ENCODE measurements around the gene CCDC181.
A peak's percentile ranks its signal among the peaks of the same experiment; 100 is the strongest.
"Not testable (repeated sequence)": the region's sequence is repeated elsewhere in the genome, so short reads cannot be mapped to it uniquely, and the experiment has no call there.

The CCDC181 gene

DNA sequence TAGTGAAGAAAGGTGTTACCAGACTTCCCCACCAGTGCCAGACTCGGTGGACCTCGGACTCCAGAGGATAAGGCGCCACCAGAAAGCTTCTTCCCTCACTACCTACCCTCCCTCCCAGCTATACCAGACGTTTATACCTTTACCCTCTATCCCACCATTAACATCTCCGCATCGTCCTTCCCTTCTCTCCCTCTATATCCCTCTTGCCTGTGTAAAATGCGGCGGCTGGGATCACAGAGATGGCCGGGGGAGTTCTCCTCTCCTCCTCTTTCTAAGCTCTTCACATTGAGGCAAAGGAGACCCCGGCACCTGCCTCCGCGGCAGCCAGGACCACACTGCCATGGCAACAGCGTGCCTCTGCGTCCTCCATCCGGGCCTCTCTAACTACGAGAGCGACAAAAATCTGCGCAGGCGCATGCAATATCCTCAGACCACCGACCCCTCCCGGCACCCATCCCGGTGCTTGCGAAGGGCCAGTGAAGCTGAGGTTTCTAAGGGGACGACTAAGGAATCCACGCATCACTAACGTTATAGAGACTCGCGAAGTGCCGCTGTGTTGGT lies at the start of gene CCDC181:
TSS of gene CCDC181 (minus strand) at position 394 of the 561 bp plus-strand sequence. CDS start 2,547 bp downstream, outside the sequence.
- peak; percentile 83 for DNase-seq

DNA sequence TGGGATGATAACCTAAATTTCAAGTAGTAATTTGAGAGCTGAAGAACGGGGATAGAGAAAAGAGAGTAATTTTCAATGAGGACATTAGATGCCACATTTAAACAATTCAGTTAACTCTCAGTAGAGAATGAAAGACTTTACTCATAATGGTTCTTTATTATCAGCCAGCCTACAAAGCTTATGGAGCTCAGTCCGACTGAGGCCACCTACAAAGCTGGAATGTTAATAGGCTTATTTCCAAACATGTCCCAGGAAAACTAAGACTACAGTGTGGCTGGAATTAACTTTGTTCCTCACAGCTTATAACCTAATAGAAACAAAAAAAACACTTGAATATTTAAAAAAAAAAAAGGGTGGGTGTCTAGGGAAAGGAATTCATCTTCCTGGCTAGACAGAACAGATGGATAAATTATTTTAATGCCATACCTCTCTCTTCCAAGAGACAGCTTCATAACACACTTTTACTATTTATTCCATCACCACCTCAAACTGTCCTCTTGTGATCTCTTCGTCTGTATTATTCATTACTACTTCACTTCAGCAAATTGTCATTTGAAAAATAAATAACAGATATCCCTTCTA lies 48.6 kb upstream of the CCDC181 start:
- no peak for DNase-seq

DNA sequence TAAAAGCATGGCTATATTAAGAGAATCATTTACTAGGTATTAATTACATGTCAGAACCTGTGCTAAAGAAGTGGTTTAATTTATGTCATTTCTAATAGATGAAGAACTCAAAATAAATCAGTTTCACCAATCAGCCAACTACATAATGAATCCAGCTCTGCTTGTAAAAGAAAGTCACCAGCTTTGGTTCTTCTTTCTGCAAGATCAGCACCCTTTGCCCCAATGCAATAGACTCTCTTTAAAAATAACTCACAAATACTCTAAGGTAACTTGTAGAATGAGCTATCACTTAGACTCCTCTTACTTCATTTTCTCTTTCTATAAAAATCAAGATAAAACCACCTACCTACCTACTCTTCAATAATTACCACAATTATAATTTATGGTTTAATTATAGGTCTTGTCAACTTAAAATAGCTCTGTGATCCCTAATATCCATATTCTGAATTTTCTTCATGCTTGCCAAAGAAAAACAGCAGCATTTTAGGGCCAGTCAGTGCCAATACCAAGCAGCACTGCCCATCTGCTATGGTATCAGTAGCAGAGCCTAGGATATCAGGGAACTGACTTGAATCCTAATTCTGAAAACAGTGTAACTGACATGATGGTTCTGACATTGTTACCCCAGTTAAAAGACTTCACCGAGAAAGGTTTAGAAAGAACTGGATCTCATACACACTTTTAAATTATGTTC lies 47.2 kb upstream of the CCDC181 start:
- DNase-seq: no peak

DNA sequence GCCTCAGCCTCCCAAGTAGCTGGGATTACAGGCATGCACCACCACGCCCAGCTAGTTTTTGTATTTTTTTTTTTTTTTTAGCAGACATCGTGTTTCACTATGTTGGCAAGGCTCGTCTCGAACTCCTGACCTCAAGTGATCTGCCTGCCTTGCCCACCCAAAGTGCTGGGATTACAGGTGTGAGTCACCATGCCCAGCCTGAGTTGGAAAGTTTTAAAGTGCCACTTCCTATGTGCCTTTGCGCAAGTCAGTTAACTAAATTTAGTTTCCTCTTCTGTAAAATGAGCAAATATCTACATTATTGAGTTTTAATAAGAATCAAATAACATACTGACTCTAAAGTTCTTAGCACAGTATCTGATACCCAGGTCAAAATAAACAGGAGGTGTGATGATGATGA lies 46.1 kb upstream of the CCDC181 start:
- DNase-seq: no peak

DNA sequence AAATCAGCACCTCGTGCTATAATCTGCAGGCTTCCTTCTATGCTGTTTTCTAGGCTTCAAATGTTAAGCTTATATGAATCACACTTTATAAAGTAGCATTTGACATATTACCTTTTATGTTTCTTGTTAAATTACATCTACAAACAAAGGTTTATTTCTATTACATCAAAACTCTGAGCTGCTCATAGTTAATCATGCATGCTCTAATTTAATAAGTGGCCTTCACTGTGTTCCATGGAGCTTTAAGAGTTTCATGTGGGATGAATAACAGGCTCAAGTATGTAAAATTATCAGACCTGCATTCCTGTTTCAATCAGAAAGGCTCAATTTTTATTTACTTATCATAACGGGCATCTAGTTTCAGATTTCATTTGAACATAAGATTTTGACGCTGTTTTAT lies 45.5 kb upstream of the CCDC181 start:
- no peak for DNase-seq

DNA sequence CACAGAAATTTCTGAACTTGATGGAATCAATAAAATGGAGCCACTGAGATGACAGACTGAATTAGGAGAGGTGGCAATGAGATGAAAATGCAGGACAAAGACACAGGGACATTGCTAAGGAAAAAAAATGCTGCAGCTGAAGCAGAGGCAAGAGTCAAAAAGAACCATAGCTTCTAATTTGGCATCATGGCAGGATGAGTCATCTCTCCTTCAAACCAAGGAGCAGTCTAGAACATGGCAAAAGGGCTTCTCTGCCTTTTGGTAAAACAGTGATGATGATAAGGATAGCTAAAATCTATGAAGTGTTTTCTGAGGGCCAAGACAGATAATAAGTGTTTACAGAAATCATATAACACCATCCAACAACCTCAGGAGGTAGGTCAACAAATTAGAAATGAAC lies 41.7 kb upstream of the CCDC181 start:
- no peak for DNase-seq

DNA sequence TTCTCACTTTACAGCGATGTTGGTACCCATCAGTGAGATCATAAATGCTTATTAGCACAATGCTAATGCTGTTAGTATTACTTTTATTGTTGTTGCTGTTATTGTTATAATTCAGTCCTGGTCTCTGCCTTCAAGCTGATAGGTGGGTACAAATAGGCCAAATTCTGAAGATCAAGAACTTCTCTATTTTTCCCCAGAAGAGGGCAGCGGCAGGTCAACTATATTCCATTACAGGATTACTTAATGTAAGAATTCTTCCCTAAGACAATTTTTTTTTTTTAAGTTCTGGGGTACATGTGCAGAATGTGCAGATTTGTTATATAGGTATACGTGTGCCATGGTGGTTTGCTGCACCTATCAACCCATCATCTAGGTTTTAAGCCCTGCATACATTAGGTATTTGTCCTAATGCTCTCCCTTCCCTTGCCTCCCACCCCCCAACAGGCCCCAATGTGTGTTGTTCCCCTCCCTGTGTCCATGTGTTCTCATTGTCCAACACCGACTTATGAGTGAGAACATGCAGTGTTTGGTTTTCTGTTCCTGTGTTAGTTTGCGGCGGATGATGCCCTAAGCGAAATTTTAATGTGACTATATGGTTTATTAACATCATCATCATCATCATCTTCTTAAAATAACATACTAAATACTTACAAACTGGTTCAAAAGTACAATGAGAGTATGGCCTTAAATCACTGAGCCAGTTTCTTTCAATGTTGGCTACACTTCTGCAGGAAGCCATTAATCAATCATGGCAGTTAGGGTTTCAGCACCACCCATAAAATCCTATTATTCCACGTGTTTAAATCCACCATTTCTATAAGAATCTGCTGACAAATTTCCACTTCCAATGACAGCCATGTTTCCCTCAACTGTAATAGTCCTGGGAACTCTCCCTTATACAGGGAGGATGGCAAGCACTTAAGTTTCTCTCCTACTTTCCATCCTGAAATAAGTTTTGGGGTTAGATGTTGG lies 39.3 kb upstream of the CCDC181 start:
- no peak for DNase-seq

DNA sequence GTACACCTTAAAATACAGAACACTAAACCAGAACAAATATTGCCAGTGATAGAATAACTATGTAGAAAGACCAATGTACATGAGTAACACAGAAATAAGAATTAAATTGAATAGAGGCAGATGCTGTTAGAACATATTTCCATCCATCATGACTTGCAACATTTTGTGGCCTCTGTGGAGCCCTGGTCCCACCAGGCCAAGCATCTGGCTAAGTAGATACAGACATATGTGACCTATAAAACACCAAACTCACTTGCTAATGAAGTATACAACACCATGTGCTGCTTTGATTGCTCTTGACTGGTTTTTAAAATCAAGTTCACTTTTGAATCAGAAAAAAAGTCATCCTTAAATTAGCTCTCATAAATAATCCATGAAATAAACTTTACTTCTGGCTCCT lies 38.0 kb upstream of the CCDC181 start:
- DNase-seq: no peak

DNA sequence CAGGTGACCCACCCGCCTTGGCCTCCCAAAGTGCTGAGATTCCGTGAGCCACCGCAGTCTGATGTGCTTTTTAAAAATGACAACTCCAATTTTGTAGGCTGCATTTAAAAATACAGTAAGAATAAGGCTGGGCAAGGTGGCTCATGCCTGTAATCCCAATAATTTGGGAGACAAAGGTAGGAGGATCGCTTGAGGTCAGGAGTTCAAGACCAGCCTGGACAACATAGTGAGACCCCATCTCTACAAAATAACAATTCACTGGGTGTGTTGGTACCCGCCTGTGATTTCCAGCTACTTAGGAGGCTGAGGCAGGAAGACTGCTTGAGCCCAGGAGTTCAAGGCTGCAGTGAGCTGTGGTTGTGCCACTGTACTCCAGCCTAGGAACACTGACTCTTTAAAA lies 35.1 kb upstream of the CCDC181 start:
- no peak for DNase-seq

DNA sequence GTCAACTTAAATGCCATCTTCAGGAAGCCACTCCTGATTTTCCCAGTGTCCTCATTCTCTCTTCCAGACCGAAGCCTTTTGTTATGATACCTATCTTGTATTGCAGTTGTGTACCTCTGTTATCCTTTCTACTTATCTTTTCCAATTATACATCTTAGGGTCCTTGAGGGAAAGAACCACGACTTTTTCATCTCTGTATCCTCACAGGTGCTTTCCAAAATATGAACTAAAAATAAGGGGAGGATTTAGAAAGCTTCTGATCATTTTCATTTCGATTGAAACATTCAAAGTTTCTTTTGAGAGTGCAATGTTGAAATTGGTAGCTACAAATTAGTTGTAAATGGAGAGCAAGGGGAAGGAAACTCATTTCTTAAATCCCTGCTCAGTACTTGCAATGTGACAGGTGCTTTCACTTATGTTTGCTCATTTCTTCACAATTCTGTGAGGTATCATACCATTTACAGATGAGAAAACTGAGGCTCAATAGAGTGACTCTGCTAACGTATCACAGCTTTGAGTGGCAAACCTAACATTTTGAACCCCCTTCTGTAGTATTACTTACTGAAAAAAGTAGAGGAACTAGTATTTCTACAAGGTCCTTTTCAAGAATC lies 34.2 kb upstream of the CCDC181 start:
- no peak for DNase-seq

DNA sequence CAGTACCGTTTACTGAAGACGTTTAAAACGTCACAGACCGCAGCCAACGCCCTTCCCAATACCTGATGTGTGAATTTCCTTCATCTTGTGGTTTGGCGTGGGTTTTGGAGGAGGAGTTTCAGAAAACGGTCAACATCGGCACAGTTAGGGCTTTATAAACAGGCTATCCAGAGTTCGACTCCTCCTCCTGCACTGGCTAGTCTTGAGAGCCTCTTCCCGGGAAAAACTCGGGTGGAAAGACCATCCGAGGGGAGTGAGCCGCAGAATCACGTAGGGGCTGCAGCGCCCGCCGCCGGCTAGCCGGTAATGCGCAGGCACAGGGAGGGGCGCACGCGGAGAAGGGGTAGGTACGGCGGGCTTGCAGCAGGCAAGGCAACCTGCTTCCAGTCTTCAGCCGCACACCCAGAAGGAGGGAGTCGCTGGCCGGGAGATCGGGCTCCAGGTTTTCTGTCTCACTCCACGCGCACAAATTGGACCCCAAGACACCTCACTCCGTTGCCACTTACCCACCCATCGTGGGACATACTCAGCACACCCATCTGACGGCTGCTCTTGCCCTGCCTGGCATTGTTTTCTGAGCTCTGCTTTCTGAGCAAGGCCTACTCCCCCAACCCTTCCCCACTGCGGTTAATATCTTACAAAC lies 33.0 kb upstream of the CCDC181 start:
- DNase-seq: no peak

DNA sequence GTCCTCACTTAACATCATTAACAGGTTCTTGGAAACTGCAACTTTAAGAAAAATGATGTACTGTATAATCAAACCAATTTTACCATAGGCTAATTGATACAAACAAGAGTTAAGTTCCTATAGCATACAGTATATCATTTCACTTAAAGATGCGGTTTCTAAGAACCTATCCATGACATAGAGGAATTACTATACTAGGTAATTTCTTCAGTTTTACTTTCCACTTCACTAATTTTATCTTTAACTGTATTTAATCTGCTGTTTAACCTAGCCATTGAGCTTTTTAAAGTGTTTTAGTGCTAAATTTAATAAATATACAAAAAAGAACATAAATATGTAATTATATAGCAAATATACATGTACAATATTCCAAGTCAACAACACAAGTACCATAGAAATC lies 30.2 kb upstream of the CCDC181 start:
- DNase-seq: no peak

DNA sequence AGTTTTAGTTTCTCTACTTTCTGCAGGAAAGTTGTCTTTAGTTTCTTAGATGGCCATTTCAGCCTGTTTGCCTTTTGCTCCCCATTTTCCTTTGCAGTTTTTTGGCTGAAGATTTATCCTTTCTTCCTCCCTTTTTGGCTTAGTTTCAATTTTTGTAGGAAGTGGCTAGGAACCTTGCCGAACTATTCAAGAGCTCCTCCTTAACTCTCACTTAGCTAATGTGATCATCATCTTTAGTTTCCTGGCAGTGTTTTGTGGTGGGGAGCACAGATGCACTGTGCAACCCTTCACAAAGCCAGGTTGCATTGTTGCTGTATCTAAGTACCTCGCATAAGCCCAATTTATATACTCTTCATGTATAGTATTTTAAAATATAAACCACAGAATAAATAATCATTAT lies 28.8 kb upstream of the CCDC181 start:
- no peak for DNase-seq

DNA sequence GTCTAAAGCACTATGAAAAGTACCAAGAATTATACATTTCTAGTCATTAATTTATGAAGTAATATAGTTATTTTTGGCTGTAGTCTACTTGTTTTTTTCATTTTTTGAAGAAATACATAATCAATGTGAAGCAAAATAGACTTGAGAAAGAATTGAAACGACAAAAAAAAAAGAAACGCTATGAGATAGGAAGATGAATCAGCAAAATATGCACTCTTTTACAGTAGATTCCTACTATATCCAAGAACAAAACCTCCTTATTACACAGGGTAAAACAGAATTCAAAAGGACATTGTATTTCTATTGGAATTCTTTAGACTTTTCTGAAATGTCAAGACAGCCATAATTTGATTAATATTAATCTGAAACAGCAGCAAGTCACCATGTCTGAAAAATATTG lies 25.6 kb upstream of the CCDC181 start:
- DNase-seq: no peak

DNA sequence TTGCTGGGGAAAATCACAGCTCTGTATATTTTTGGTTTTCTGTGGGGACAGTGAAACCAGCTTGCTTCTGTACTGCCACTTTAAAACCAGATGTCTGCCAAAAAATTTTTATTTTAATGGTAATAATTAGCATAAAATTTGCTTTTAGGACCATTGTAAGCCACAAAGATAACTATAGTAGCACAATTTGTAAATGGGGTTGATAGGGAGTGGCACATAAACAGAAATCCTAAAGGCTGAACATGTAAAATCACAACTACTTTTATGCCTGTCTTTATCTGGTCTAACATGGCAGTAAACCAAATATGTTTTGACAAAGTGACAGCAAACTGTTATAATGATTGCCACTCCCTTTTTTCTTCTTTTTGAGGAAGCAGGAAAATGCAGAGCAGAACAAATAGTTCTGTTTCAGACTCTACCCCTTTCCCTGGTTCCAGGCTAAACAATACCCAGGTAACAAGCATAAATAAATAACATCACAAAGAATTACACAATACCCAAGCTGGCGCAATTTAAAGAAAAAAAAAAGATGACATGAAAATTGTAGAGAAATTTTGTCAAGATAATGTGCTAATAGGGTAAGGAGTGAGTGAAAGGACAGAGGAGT lies 24.0 kb upstream of the CCDC181 start:
- DNase-seq: no peak

DNA sequence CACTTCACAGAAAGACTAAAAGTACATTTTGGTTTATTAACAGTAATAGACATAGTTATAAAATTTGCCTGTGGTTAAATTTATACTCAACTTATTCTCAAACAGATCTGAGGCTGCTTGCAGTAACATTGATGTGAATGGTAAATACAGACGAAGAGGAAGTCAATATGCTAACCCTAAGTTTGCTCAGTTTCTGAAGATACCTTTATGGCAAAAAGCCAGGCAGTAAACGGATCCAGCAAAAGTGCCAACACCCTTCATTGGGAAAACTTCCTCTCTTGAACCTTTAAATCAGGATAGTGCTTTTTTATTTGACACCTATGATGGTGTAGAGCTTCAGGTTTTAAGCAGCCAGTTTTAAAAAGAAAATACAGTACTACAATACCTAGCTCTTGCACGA lies 16.6 kb upstream of the CCDC181 start:
- DNase-seq: no peak

DNA sequence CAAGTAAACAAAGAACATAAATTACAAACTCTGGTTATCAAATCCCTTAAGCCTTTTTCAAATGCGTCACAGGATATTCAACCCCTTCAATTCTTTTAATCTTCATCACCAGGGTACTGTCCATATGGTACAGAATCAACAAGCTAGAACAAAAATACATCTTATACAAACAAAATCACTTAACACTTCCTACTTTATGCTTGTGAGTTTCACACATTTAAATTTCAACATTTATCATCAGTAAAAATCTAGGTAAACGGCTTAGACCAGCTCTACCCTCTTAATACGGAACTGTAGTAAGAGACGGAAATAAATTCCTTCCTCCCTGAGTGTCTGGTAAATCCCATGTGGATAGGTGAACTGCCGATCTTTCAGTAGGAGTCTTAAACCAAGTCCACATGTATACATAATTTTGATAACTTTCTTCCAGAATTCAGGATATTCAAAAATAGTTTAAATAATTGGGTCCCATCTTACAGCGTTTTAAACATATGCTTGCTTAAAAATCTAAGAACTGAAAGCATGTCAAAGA lies 1.0 kb downstream of the CCDC181 start:
- no peak for DNase-seq

DNA sequence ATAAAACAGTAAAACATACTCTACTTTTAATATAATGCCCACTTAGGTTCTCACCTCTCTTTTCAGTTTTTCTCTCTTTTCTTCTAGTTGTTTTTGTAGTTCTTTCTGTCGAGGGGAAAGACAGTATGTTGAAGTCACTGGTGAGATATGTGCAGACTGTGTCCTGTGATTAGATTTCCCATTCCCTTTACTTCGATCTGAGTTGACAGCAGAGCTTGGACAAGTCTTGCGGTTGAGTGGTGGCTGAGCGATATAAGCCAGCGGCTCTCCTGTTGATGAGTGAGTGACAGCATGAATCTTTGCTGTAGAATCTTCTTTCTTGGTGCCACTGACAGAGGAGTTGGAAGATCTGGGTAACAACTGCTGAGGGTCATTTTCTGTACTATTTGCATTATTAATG lies 6.0 kb downstream of the CCDC181 start:
- DNase-seq: no peak

DNA sequence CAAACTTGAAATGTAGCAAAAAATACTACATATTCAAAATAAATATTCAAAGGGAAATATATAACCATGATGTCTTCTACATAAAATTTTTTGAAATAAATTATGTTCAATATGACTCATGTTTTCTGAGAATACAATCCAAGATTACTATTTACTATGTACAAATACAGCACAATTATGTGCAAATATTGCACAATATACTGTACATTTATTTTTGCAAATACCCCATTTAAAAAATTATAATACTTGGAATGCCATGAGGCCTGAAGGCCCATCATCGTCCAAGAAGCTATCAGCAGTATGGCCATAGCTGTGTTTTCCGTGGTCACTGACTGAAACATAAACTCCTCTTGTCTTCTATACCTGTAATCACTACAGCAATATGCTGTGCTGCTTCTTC lies 12.3 kb downstream of the CCDC181 start:
- DNase-seq: no peak

DNA sequence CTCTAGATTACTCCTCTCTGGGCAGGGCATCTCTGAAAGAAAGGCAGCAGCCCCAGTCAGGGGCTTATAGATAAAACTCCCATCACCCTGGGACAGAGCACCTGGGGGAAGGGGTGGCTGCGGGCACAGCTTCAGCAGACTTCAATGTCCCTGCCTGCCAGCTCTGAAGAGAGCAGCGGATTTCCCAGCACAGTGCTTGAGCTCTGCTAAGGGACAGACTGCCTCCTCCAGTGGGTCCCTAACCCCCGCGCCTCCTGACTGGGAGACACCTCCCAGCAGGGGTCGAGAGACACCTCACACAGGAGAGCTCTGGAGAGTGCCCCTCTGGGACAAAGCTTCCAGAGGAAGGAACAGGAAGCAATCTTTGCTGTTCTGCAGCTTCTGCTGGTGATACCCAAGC lies 18.9 kb downstream of the CCDC181 start:
- DNase-seq: not testable (repeated sequence)

DNA sequence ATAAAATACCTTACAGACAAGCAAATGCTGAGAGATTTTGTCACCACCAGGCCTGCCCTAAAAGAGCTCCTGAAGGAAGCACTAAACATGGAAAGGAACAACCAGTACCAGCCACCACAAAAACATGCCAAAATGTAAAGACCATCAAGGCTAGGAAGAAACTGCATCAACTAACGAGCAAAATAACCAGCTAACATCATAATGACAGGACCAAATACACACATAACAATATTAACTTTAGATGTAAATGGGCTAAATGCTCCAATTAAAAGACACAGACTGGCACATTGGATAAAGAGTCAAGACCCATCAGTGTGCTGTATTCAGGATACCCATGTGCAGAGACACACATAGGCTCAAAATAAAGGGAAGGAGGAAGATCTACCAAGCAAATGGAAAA lies 24.7 kb downstream of the CCDC181 start:
- not testable (repeated sequence) for DNase-seq

DNA sequence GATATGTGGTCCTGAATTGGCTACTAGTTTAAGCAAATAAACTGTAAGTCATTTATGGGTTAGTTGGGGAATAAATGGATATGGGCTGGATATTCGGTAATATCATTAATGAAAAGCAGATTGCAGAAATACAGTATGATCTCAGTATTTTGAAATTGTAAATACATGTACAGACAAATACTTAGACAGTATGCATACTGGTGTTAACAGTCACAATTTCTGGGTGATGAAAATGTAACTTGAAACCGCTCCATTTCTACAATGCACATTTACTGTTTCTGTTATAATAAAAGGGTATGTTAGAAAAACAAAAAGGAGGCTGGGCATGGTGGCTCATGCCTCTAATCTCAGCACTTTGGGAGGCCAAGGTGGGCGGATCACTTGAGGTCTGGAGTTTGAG lies 31.3 kb downstream of the CCDC181 start:
- DNase-seq: no peak
